IPS-15b (cell line): ENCODE results near the gene THSD4.
"Not testable (repeated sequence)": the region's sequence is repeated elsewhere in the genome, so short reads cannot be mapped to it uniquely, and the experiment has no call there.

Experiments
- H3K27me3 ChIP-seq: one replicate; pipeline ENCODE4 v1.6.1; 2013; ENCODE audit warnings: low read length; ENCODE audit not compliant: control insufficient read depth, insufficient read depth
- H3K36me3 ChIP-seq: one replicate; pipeline ENCODE4 v1.6.1; 2013; ENCODE audit warnings: low read length; ENCODE audit not compliant: control insufficient read depth, insufficient read depth
- H3K4me1 ChIP-seq: one replicate; pipeline ENCODE4 v1.6.1; 2013; ENCODE audit warnings: mild to moderate bottlenecking, low read length; ENCODE audit not compliant: control insufficient read depth, insufficient read depth
- H3K4me3 ChIP-seq: one replicate; pipeline ENCODE4 v1.5.1; 2013; ENCODE audit warnings: low read depth, low read length
- H3K9ac ChIP-seq: one replicate; pipeline ENCODE4 v1.6.1; 2013; ENCODE audit warnings: low read depth, mild to moderate bottlenecking, low read length
- H3K9me3 ChIP-seq: one replicate; pipeline ENCODE4 v1.6.1; 2013; ENCODE audit warnings: mild to moderate bottlenecking, low read length; ENCODE audit not compliant: control insufficient read depth, insufficient read depth

THSD4 gene

GRCh38 chr15:71202712-71203111 lies 87.4 kb downstream of the THSD4 start:
- Histone ChIP-seq H3K9me3 (no peaks in the 10 kb centered on the region), H3K36me3 (no peaks in the 10 kb centered on the region), H3K4me1 (peaks cover 25% of the 10 kb centered on the region), H3K4me3 (no peak overlapping the region), H3K27me3 (no peaks in the 10 kb centered on the region), H3K9ac (no peak overlapping the region)

- no peak overlapping the region for H3K9ac ChIP-seq
- no peaks in the 10 kb centered on the region for H3K36me3 ChIP-seq
- H3K9me3 ChIP-seq = no peaks in the 10 kb centered on the region
- no peaks in the 10 kb centered on the region for H3K27me3 ChIP-seq
- peaks cover 25% of the 10 kb centered on the region for H3K4me1 ChIP-seq
- no peak overlapping the region for H3K4me3 ChIP-seq
Observed at GRCh38 chr15:71203586-71204474, 88.6 kb downstream of the THSD4 start.

GRCh38 chr15:71207141-71207540 lies 91.9 kb downstream of the THSD4 start:
- Histone ChIP-seq H3K27me3 (no peaks in the 10 kb centered on the region), H3K9me3 (no peaks in the 10 kb centered on the region), H3K36me3 (no peaks in the 10 kb centered on the region), H3K9ac (no peak overlapping the region), H3K4me1 (peaks cover 25% of the 10 kb centered on the region), H3K4me3 (no peak overlapping the region)

DNA sequence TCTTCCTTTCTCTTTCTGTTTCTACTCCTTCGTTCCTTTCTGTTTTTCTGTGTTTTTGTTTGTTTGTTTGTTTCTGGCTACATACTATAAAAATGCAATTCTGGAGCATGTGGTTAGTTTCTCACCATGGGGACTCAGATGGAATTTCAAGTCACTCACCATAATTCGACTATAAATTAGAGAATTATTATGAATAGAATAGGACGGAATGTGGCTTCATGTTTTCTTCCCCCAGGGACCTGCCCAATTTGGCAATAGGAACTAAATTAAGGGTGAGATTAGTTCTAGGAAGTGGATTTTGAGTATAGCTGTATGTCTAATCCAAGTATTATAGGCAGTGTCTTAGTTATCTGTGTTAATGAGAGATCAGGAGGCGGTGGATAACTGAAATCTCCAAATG lies 96.9 kb downstream of the THSD4 start:
- Histone ChIP-seq H3K36me3 (no peaks in the 10 kb centered on the region), H3K9ac (no peak overlapping the region), H3K9me3 (no peaks in the 10 kb centered on the region), H3K4me3 (no peak overlapping the region), H3K4me1 (no peaks in the 10 kb centered on the region), H3K27me3 (peaks cover 22% of the 10 kb centered on the region)

- not testable (repeated sequence) for H3K4me3 ChIP-seq, H3K4me1 ChIP-seq, H3K36me3 ChIP-seq, H3K9ac ChIP-seq, H3K9me3 ChIP-seq
- peaks cover 22% of the 10 kb centered on the region for H3K27me3 ChIP-seq
Observed at GRCh38 chr15:71213943-71214342, 98.7 kb downstream of the THSD4 start.

- Histone ChIP-seq H3K9me3 (no peaks in the 10 kb centered on the region), H3K4me3 (no peak overlapping the region), H3K27me3 (peaks cover 22% of the 10 kb centered on the region), H3K9ac (no peak overlapping the region), H3K4me1 (no peaks in the 10 kb centered on the region), H3K36me3 (no peaks in the 10 kb centered on the region)
Observed at GRCh38 chr15:71215126-71215894, 100.0 kb downstream of the THSD4 start.

- H3K27me3 ChIP-seq = peaks cover 22% of the 10 kb centered on the region
- no peaks in the 10 kb centered on the region for H3K9me3 ChIP-seq
- H3K4me1 ChIP-seq = no peaks in the 10 kb centered on the region
- H3K9ac ChIP-seq = no peak overlapping the region
- no peaks in the 10 kb centered on the region for H3K36me3 ChIP-seq
- H3K4me3 ChIP-seq = no peak overlapping the region
Observed at GRCh38 chr15:71218272-71218805, 103.1 kb downstream of the THSD4 start.

DNA sequence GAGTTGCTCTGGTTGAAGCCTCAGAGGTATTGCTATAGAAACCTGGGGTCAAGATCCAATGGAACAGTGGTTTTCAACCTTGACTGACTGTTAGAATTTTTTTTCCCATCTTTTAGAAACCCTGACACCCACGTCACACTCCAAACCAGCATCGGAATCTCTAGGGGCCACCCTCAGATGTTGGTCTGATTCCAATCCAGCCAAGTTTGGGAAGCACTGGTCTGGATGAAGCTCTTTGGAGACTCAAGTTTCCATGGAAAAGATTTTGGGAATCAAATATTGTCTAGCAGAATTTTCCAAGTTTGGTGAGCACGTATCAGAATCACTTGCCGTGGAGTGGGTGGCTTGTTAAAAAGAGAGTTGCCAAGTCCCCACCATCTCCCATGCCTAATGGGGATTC lies 103.8 kb downstream of the THSD4 start:
- no peaks in the 10 kb centered on the region for H3K4me1 ChIP-seq
- no peak overlapping the region for H3K9ac ChIP-seq

GRCh38 chr15:71219645-71220044 lies 104.4 kb downstream of the THSD4 start:
- no peak overlapping the region for H3K9ac ChIP-seq
- no peaks in the 10 kb centered on the region for H3K36me3 ChIP-seq
- peaks cover 12% of the 10 kb centered on the region for H3K27me3 ChIP-seq
- no peaks in the 10 kb centered on the region for H3K9me3 ChIP-seq
- H3K4me1 ChIP-seq = no peaks in the 10 kb centered on the region
- no peak overlapping the region for H3K4me3 ChIP-seq

More for the DNA sequence above, 103.8 kb downstream of the THSD4 start:
- peaks cover 17% of the 10 kb centered on the region for H3K27me3 ChIP-seq
- no peak overlapping the region for H3K4me3 ChIP-seq
- H3K36me3 ChIP-seq = no peaks in the 10 kb centered on the region
- no peaks in the 10 kb centered on the region for H3K9me3 ChIP-seq

DNA sequence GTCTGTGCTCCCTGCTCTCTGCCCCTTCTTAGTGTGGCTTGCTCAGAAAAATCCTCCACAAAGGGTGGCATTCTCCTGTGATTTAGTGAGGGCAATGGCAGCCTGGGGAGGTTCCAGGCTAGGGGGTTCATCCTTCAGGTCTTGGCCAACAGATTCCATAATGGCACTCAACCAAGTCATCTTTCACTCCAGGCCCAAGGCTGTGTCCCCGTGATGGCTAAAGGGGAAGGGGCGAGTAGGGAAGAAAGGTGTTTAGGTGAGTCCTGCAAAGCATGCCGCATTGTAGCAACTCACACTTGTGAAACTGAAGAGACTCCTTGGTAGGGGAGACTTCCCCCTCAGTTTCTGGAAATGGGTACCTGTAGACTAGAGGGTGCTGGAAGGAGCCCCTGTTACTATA lies 105.6 kb downstream of the THSD4 start:
- Histone ChIP-seq H3K27me3 (peaks cover 5% of the 10 kb centered on the region), H3K4me1 (no peaks in the 10 kb centered on the region), H3K36me3 (no peaks in the 10 kb centered on the region), H3K9ac (no peak overlapping the region), H3K4me3 (no peak overlapping the region), H3K9me3 (no peaks in the 10 kb centered on the region)

DNA sequence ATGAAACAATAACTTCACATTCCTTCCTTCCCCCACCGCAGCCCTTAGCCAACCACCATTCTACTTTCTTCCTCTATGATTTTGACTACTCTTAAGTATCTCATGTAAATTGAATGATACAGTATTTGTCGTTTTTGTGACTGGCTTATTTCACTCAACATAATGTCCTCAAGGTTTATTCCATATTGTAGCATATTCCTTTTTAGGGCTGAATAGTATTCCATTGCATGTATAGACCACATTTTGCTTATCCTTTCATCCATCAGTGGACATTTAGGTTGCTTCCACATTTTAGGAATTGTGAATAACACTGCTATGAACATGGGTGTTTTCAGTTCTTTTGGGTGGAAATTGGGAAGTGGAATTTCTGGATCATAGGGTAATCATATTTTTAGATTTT lies 106.1 kb downstream of the THSD4 start:
- H3K9me3 ChIP-seq = no peaks in the 10 kb centered on the region
- H3K4me1 ChIP-seq = no peaks in the 10 kb centered on the region

More for the DNA sequence above, 106.1 kb downstream of the THSD4 start:
- Histone ChIP-seq H3K27me3 (no peaks in the 10 kb centered on the region), H3K4me3 (no peak overlapping the region), H3K36me3 (no peaks in the 10 kb centered on the region), H3K9ac (no peak overlapping the region)
